Measurements from ENCODE around the gene UTF1. TPM values are rescaled to one million over a fixed set of nuclear protein-coding genes. Genes with fewer than 3 reads are reported as not detected.

Gene UTF1
- polyA plus RNA-seq, 1 donor = not detected

DNA sequence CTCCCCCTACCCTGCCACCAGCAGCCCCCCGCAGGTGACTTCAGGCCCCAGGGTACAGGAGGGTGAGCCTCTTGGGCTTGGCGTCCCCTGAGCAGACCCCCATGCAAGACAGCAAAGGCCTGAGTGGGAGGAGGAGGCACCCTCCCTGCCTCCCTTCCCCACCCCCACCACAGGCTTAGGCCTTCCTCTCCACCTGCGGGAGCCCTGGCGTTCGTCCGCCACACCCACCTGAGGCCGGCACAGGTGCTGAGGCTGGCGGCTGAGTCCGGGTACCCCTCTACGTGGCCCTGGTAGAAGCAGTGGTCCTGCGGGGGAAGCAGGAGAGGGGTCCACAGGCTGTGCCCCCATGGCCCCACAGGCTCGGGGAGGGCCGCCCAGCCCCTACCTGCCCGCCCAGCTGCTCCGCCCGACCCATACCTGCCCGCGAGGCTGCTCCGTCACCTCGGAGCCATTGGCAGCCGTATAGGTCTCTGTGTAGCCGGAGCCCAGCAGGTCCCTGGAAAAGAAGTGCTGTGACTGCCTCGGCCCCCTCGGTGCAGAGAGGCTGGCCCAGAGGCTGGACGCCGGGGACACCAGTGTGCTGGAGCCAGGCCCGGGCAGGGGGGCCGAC, 43.6 kb downstream of the UTF1 start:
- no peak overlapping the region for H3K27ac ChIP-seq (ENCODE audit: low read length)
- DNase-seq = no peak
- no CpG with 5 or more reads among the region's 28 CpGs for WGBS (ENCODE audit: insufficient coverage, low lambda C conversion rate)

DNA sequence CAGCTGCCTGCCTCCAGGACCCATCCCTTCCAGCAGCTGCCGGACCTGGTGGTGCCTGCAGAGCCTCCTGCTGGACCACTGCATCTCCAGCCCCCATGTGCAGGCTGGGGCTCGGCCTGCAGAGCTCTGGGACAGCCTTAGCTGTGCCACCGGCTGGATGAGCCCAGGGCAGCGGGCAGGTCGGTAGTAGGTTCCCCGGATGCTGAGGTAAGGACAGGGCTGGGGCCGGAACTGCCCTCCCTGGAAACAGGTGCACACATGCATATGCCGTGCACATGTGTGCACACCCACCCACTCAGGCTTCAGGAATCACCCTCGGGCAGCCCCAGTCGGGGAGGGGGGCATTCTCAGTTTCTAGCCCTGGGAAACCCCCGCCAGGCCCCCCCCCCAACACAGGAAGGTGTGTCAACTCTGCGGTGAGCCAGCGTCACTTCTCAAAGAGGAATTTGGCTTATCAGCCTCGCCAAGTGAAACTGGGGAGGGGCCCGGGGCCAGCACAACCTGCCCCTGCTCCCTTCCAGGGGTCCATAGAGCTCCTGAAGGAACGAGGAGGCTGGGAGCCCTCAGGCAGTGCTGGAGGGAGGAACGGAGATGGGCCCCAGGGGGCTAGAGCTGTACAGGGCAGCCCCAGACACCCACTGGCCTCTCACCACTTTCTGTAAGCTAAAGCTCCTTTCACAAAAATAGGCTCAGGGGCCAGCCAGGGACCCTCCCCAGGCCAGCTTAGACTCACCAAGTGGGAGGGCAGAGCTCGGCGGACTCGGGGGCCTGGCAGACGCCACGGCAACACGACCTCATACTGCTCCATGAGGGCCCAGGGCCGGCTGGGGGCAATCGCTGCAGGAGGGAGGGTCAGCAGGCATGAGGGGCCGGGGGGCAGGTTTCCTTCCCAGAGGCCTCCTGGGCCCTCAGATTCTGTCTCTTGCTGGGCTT, 45.0 kb downstream of the UTF1 start:
- H3K36me3 ChIP-seq (ENCODE audit: control insufficient read depth, insufficient read depth, low read length) = peaks cover 8% of the 10 kb centered on the region
- no peak overlapping the region for H3K4me3 ChIP-seq (ENCODE audit: low read length)
- no peak overlapping the region for H3K27ac ChIP-seq (ENCODE audit: low read length)
- no CpG with 5 or more reads among the region's 26 CpGs for WGBS (ENCODE audit: insufficient coverage, low lambda C conversion rate)
- peaks cover 29% of the 10 kb centered on the region for H3K4me1 ChIP-seq (ENCODE audit: control insufficient read depth, insufficient read depth, low read length)
- no peaks in the 10 kb centered on the region for H3K9me3 ChIP-seq (ENCODE audit: control insufficient read depth, low read depth, low read length)
- peak in 1 of 2 donors; percentile 56 for DNase-seq
- peaks cover 24% of the 10 kb centered on the region for H3K27me3 ChIP-seq (ENCODE audit: control insufficient read depth, insufficient read depth, low read length)

More for the DNA sequence above, 43.6 kb downstream of the UTF1 start:
- H3K9me3 ChIP-seq (ENCODE audit: control insufficient read depth, low read depth, low read length) = no peaks in the 10 kb centered on the region
- H3K36me3 ChIP-seq (ENCODE audit: control insufficient read depth, insufficient read depth, low read length) = no peaks in the 10 kb centered on the region
- peaks cover 29% of the 10 kb centered on the region for H3K4me1 ChIP-seq (ENCODE audit: control insufficient read depth, insufficient read depth, low read length)
- H3K4me3 ChIP-seq (ENCODE audit: low read length) = no peak overlapping the region
- H3K27me3 ChIP-seq (ENCODE audit: control insufficient read depth, insufficient read depth, low read length) = peaks cover 24% of the 10 kb centered on the region

GRCh38 chr10:133275684-133276092, 45.7 kb downstream of the UTF1 start:
- Histone ChIP-seq H3K4me3 (ENCODE audit: low read length) (no peak overlapping the region), H3K27me3 (ENCODE audit: control insufficient read depth, insufficient read depth, low read length) (peaks cover 24% of the 10 kb centered on the region), H3K4me1 (ENCODE audit: control insufficient read depth, insufficient read depth, low read length) (peaks cover 29% of the 10 kb centered on the region), H3K27ac (ENCODE audit: low read length) (no peak overlapping the region), H3K9me3 (ENCODE audit: control insufficient read depth, low read depth, low read length) (no peaks in the 10 kb centered on the region), H3K36me3 (ENCODE audit: control insufficient read depth, insufficient read depth, low read length) (peaks cover 14% of the 10 kb centered on the region)
- peak in 1 of 2 donors; percentile 40 for DNase-seq
- no CpG with 5 or more reads among the region's 12 CpGs for WGBS (ENCODE audit: insufficient coverage, low lambda C conversion rate)

- peak in 1 of 2 donors; percentile 29 for DNase-seq
- peaks cover 29% of the 10 kb centered on the region for H3K4me1 ChIP-seq (ENCODE audit: control insufficient read depth, insufficient read depth, low read length)
- no peaks in the 10 kb centered on the region for H3K9me3 ChIP-seq (ENCODE audit: control insufficient read depth, low read depth, low read length)
- peaks cover 24% of the 10 kb centered on the region for H3K27me3 ChIP-seq (ENCODE audit: control insufficient read depth, insufficient read depth, low read length)
- H3K4me3 ChIP-seq (ENCODE audit: low read length) = no peak overlapping the region
- H3K27ac ChIP-seq (ENCODE audit: low read length) = no peak overlapping the region
- WGBS (ENCODE audit: insufficient coverage, low lambda C conversion rate) = no CpG with 5 or more reads among the region's 6 CpGs
- H3K36me3 ChIP-seq (ENCODE audit: control insufficient read depth, insufficient read depth, low read length) = peaks cover 14% of the 10 kb centered on the region
Observed at GRCh38 chr10:133276100-133276434, 46.0 kb downstream of the UTF1 start.

GRCh38 chr10:133276435-133277201, 46.6 kb downstream of the UTF1 start, which contains the start of gene ADAM8:
ADAM8 (minus strand) TSS chr10:133276868; CDS start chr10:133276817, 51 bp downstream.
- Histone ChIP-seq H3K9me3 (ENCODE audit: control insufficient read depth, low read depth, low read length) (no peaks in the 10 kb centered on the region), H3K27ac (ENCODE audit: low read length) (no peak within 1 kb of the TSS), H3K36me3 (ENCODE audit: control insufficient read depth, insufficient read depth, low read length) (peaks cover 19% of the 10 kb centered on the region), H3K27me3 (ENCODE audit: control insufficient read depth, insufficient read depth, low read length) (peaks cover 24% of the 10 kb centered on the region), H3K4me1 (ENCODE audit: control insufficient read depth, insufficient read depth, low read length) (peaks cover 29% of the 10 kb centered on the region), H3K4me3 (ENCODE audit: low read length) (no peak within 1 kb of the TSS)
- WGBS (ENCODE audit: insufficient coverage, low lambda C conversion rate) = no CpG with 5 or more reads among the region's 63 CpGs
- DNase-seq = peak in 1 of 2 donors; percentile 36

DNA sequence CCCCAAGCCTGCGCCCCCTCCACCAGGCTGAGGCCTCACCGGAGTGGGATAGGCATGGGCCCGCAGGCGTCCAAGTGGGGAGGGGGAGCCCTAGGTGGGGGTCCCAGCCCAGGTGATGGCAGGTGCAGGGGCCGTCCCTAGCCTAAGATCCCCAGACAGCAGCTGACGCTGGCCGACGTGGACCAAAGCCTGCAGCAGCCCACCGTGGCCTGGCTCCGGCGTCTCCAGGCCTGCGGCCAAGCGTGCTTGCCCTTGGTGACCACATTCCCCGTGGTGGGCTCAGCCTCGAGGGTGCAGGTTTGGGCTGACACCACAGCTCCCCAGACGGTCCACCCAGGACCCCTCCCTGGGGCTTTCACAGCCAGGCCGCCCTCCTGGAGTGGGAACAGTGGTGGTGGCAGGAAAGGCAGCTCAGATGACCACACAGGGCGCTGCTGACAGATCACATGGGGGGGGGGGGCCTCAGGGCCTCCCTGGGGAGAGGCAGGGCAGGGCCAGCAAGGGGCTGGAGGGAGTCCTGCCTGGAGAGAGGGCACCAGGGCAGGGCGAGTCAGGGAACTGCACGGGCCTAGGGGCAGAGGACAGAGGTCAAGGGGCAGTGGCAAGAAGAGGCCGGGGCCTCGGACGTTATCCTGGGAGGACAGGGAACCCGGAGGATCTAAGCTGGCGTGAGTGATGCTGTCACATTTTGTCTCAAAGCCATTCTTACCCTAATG, 47.4 kb downstream of the UTF1 start:
- Histone ChIP-seq H3K9me3 (ENCODE audit: control insufficient read depth, low read depth, low read length) (no peaks in the 10 kb centered on the region), H3K36me3 (ENCODE audit: control insufficient read depth, insufficient read depth, low read length) (peaks cover 28% of the 10 kb centered on the region), H3K4me1 (ENCODE audit: control insufficient read depth, insufficient read depth, low read length) (peaks cover 29% of the 10 kb centered on the region), H3K4me3 (ENCODE audit: low read length) (no peak overlapping the region), H3K27me3 (ENCODE audit: control insufficient read depth, insufficient read depth, low read length) (peaks cover 24% of the 10 kb centered on the region), H3K27ac (ENCODE audit: low read length) (no peak overlapping the region)
- WGBS (ENCODE audit: insufficient coverage, low lambda C conversion rate) = no CpG with 5 or more reads among the region's 25 CpGs
- DNase-seq = no peak

- no CpG with 5 or more reads among the region's 12 CpGs for WGBS (ENCODE audit: insufficient coverage, low lambda C conversion rate)
- H3K4me1 ChIP-seq (ENCODE audit: control insufficient read depth, insufficient read depth, low read length) = peaks cover 29% of the 10 kb centered on the region
Observed at GRCh38 chr10:133277993-133278576, 48.1 kb downstream of the UTF1 start.

DNA sequence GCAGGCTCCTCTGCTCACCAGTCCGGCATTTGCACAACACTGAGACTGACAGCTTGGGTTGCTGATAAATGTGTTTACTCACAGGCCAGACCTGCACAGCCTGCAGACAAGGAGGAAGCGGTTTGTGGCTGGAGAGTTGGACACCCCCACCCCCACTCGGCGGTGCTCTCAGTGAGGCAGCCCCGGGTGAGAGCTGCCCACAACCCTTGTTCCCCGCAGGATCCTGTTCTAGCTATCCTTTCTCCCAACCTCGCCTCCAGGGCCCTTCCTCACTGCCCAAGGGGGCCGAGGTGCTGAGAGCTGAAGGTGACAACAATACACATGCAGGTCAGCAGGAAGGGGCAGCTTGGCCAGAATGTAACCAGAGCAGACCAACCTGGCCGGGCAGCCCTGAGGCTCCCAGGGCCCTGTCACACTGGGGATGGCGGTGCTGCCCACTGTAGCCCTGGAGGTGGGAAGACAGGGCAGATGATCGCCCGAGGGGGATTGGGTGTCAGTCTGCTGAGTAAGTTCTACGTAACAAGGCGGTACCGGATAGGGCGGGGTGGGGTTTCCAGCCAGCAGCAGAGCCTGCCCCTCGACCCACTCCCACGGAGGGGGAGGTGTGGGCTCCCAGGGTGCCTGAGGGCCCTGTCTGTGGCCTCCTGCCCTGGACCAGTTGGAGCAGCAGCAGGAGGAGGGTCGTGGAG, 48.7 kb downstream of the UTF1 start:
- DNase-seq = peak; percentile 37 to 64
- Histone ChIP-seq H3K36me3 (ENCODE audit: control insufficient read depth, insufficient read depth, low read length) (peaks cover 40% of the 10 kb centered on the region), H3K9me3 (ENCODE audit: control insufficient read depth, low read depth, low read length) (no peaks in the 10 kb centered on the region), H3K4me1 (ENCODE audit: control insufficient read depth, insufficient read depth, low read length) (peaks cover 29% of the 10 kb centered on the region), H3K27me3 (ENCODE audit: control insufficient read depth, insufficient read depth, low read length) (peaks cover 24% of the 10 kb centered on the region), H3K27ac (ENCODE audit: low read length) (peak overlapping the region; percentile 36), H3K4me3 (ENCODE audit: low read length) (no peak overlapping the region)
- no CpG with 5 or more reads among the region's 19 CpGs for WGBS (ENCODE audit: insufficient coverage, low lambda C conversion rate)

More at GRCh38 chr10:133277993-133278576, 48.1 kb downstream of the UTF1 start:
- no peaks in the 10 kb centered on the region for H3K9me3 ChIP-seq (ENCODE audit: control insufficient read depth, low read depth, low read length)
- H3K4me3 ChIP-seq (ENCODE audit: low read length) = no peak overlapping the region
- H3K27ac ChIP-seq (ENCODE audit: low read length) = peak overlapping the region; percentile 36
- H3K36me3 ChIP-seq (ENCODE audit: control insufficient read depth, insufficient read depth, low read length) = peaks cover 34% of the 10 kb centered on the region
- peak in 1 of 2 donors; percentile 31 for DNase-seq
- peaks cover 24% of the 10 kb centered on the region for H3K27me3 ChIP-seq (ENCODE audit: control insufficient read depth, insufficient read depth, low read length)
